Thyroid gland (tissue), 4 donors: ENCODE measurements around the gene ELAVL1. TPM values are rescaled to one million over a fixed set of nuclear protein-coding genes. Genes with fewer than 3 reads are reported as not detected.

Experiments used
- DNase-seq, 2 donors: peaks; one replicate each; pipeline ENCODE4 v3.0.0-alpha.2; 2019
- H3K27ac ChIP-seq, 3 donors: fragments of 200-600 bp; sonication (generic); 1 replicate in 2 of 3; 2 replicates in 1 of 3; pipeline ENCODE4 v1.5.1; 2016 to 2019; ENCODE audit warnings: mild to moderate bottlenecking in 1 of 3, moderate library complexity in 1 of 3
- H3K27me3 ChIP-seq: fragments of 200-600 bp; sonication (generic); one replicate; pipeline ENCODE4 v1.5.1; 2019
- H3K36me3 ChIP-seq, 2 donors: fragments of 200-600 bp; sonication (generic); one replicate each; pipeline ENCODE4 v1.5.1; 2016 to 2019
- H3K4me1 ChIP-seq, 2 donors: fragments of 200-600 bp; sonication (generic); one replicate each; pipeline ENCODE4 v1.5.1; 2017 to 2019
- H3K4me3 ChIP-seq, 3 donors: fragments of 200-600 bp; sonication (generic); replicated peaks in 1 of 3; 1 replicate in 2 of 3; 2 replicates in 1 of 3; pipeline ENCODE4 v1.5.1; 2016; ENCODE audit warnings: mild to moderate bottlenecking in 1 of 3
- H3K9me3 ChIP-seq: fragments of 200-600 bp; sonication (generic); one replicate; pipeline ENCODE4 v1.5.1; 2017
- POLR2A ChIP-seq, 2 donors: fragments of 450-650 bp; IDR thresholded peaks; one replicate each; pipeline ENCODE4 v1.6.1; 2017; ENCODE audit warnings: antibody characterized with exemption in 2 of 2, mild to moderate bottlenecking in 2 of 2, moderate library complexity in 1 of 2
- WGBS, 2 donors: methylation state at CpG; one replicate each; pipeline ENCODE4 v1.1.5; 2017; 5-methylcytosine and 5-hydroxymethylcytosine counted together
- intact Hi-C: fragments of 100-400 bp; cut with DNase I; formaldehyde crosslinking; loops from one replicate; pipeline ENCODE4 v1.15.1; 2023
- total RNA-seq, 4 donors: library from RNA; depleted of rRNA; stranded (reverse); fragments of >200 nt; gene quantifications; one replicate each; pipeline ENCODE4 v1.2.3, GENCODE V29; 2016
- TF ChIP-seq, protein P1 (sequence below), 6 experiments: fragments of 200-600 bp in 3 of 6; fragments of 450-650 bp in 3 of 6; sonication (generic) in 3 of 6; IDR thresholded peaks; one replicate each; pipeline ENCODE4 v1.5.1; 2016 to 2019; ENCODE audit warnings: antibody characterized with exemption in 6 of 6, mild to moderate bottlenecking in 2 of 6, inconsistent platforms in 1 of 6, moderate library complexity in 1 of 6

Gene ELAVL1
- total RNA-seq, 4 donors from 2014 or later = 24.2 to 46.7 (median 42.4) TPM

DNA sequence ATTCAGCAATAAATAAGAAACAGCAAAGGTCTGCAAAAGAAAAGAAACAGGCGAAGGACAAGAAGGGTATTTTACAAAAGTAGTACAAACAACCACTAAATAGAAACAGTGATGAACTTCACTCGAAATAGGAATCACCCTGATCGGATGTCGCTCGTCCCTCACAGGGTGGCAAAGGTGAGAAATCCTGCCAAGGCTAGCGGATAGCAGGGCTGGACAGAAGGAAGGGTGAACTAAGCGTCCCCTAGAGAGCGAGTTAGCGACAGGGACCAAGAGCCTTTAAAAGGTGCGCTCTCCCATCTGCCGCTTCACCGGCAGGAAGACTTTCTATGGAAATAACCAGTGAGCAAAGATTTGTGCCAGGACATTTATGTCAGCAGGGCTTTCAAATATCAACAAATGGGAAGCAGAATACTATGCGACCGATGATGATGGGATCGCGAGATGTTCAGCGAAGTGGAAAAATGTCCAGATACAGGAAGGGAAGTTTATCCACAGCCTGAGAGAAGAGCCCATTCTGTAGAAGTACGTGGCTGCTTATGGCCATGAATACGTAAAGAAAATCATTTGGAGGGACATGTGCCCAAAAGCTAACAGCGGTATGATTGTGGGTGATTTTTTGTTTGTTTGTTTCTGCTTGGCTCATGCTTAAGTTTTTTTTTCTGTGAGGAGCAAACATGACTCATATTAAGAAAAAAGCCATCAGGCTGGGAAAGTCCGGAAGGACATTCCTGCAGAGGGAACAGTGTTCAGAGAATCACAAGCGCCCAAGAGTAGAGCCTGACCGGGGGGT is 18.9 kb downstream of the ELAVL1 start:
- no peak for TF ChIP-seq POLR2A (IDR thresholded peaks at IDR 0.05)
- TF ChIP-seq, protein P1, sequence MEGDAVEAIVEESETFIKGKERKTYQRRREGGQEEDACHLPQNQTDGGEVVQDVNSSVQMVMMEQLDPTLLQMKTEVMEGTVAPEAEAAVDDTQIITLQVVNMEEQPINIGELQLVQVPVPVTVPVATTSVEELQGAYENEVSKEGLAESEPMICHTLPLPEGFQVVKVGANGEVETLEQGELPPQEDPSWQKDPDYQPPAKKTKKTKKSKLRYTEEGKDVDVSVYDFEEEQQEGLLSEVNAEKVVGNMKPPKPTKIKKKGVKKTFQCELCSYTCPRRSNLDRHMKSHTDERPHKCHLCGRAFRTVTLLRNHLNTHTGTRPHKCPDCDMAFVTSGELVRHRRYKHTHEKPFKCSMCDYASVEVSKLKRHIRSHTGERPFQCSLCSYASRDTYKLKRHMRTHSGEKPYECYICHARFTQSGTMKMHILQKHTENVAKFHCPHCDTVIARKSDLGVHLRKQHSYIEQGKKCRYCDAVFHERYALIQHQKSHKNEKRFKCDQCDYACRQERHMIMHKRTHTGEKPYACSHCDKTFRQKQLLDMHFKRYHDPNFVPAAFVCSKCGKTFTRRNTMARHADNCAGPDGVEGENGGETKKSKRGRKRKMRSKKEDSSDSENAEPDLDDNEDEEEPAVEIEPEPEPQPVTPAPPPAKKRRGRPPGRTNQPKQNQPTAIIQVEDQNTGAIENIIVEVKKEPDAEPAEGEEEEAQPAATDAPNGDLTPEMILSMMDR (IDR thresholded peaks at IDR 0.05) = no peak
- DNase-seq = no peak
- Histone ChIP-seq H3K27ac (peak overlapping the region in 1 of 3 donors; percentile 27), H3K4me3 (no peak overlapping the region), H3K9me3 (no peaks in the 10 kb centered on the region), H3K4me1 (peaks cover 14 to 38% of the 10 kb centered on the region in 2 donors), H3K36me3 (peaks cover 25 to 32% of the 10 kb centered on the region in 2 donors), H3K27me3 (no peaks in the 10 kb centered on the region)
- WGBS, 2 donors = 85 to 86% methylated on average over 23 of the region's 23 CpGs
- intact Hi-C loops = no loop called here

DNA sequence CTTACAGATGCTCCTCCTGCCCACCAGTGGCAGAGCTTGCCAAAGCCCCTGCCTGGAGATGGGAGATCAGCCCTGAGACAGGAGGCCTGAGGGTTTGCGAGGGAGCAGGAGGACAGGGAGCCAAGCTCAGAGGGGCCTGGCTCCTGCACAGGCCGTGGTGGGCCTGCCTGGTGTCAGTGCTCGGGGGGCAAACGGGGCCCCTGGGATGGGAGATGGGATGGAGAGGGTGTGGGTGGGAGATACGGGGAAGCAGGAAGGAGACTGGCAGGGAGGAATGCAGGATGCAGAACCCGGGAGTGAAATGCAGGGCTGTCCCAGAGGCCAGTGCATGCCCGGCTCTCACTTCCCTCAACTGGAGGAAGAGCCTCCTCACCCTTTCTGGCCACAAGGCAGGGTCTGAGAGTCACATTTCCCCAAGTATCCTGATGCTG is 19.9 kb downstream of the ELAVL1 start:
- no peak overlapping the region for H3K27ac ChIP-seq
- TF ChIP-seq POLR2A (IDR thresholded peaks at IDR 0.05) = no peak
- TF ChIP-seq, protein P1 (IDR thresholded peaks at IDR 0.05) = no peak
- H3K27me3 ChIP-seq = no peaks in the 10 kb centered on the region
- 86 to 93% methylated on average over 7 of the region's 7 CpGs for WGBS, 2 donors
- no peaks in the 10 kb centered on the region for H3K9me3 ChIP-seq
- H3K4me1 ChIP-seq = peaks cover 14 to 38% of the 10 kb centered on the region in 2 donors
- no peak overlapping the region for H3K4me3 ChIP-seq
- no peak for DNase-seq
- intact Hi-C loops = no loop called here
- peaks cover 23 to 28% of the 10 kb centered on the region in 2 donors for H3K36me3 ChIP-seq

DNA sequence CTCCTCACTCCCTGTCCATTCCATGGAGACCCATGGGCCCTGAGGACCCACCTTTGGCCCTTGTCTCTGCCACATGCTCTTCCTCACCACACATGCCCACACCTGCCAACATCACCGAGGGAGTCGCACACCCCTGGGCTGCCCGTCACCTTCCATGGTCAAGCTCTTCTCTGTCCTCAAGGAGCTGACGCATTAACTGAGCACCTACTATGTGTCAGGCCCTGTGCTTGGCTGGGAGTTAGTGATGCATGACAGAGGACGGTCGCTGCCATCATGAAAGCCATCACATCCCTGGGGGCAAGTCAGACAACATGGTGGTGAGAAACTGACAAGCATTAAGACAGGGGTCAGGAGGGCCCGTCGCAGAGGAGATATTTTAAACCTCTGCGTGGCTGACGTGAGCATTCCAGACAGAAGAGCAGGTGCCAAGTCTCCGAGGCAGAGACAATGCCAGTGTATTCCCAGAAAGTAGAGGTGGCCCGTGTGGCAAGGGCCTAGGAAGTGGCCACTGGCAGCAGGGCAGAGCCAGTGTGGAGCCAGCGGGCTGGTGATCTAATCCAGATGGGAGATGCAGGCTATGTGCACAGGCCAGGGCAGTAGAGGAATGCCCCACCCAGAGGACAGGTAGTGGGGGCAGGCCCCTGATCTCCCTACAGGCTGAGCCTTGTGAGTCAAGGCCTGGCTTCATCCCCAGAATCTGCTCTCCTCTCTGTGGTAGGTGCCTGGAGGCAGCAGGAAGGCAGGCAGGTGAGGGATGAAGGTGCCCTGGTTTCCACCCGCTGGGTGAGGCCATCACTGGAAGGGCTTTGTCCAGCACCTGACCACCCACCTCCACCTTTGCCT is 21.2 kb downstream of the ELAVL1 start:
- Histone ChIP-seq H3K9me3 (no peaks in the 10 kb centered on the region), H3K4me3 (no peak overlapping the region), H3K27ac (no peak overlapping the region), H3K4me1 (peaks cover 6 to 30% of the 10 kb centered on the region in 2 donors), H3K36me3 (peaks cover 28 to 33% of the 10 kb centered on the region in 2 donors), H3K27me3 (no peaks in the 10 kb centered on the region)
- intact Hi-C loops = no loop called here
- 93 to 97% methylated on average over 11 to 14 of the region's 14 CpGs for WGBS, 2 donors
- no peak for DNase-seq
- TF ChIP-seq, protein P1 (IDR thresholded peaks at IDR 0.05) = no peak
- no peak for TF ChIP-seq POLR2A (IDR thresholded peaks at IDR 0.05)

DNA sequence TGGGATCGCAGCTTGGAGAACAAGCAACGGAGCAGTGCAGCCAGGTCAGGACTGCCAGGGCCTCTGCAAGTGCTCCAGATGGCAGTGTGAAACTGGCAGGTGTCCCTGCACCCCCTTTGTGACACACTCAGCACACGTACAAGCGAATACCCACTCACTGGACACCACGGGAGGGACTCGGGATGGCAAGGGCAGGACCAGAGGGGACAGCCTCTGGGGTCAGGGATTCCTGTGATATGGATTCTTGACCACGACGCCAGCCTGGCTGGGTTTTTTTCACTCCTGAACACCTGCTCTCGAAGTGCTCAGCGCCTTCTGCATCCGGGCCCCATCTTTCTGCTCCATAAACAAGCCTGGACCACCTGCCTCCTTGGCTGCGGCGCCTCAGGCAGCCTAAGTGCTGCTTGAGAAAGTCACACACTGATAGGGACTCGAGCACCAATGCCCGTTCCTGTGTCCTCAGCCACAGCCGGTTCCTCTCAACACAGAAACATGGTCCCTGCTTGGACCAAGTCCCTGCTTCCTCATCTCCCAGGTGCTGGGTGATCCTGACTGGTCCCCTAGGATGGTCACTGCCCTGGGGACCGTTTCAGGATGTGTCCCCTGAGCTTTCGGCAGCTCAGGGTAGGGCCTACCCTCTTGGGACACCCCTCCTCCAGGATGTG is 22.0 kb downstream of the ELAVL1 start:
- H3K27ac ChIP-seq = no peak overlapping the region
- peaks cover 27 to 30% of the 10 kb centered on the region in 2 donors for H3K36me3 ChIP-seq
- no peaks in the 10 kb centered on the region for H3K27me3 ChIP-seq
- peaks cover 0 to 22% of the 10 kb centered on the region in 2 donors for H3K4me1 ChIP-seq
- WGBS, 2 donors = 88 to 90% methylated on average over 16 to 18 of the region's 18 CpGs
- H3K9me3 ChIP-seq = no peaks in the 10 kb centered on the region
- TF ChIP-seq, protein P1 (IDR thresholded peaks at IDR 0.05) = no peak
- TF ChIP-seq POLR2A (IDR thresholded peaks at IDR 0.05) = no peak
- DNase-seq = no peak
- intact Hi-C loops = no loop called here
- H3K4me3 ChIP-seq = no peak overlapping the region
